Colonic mucosa (tissue), 4 donors: ENCODE results near the gene SARDH. TPM values are rescaled to one million over a fixed set of nuclear protein-coding genes. Genes with fewer than 3 reads are reported as not detected.

Experiments used
- DNase-seq: peaks from one replicate; pipeline ENCODE4 v3.0.0-alpha.2; 2020
- H3K27ac ChIP-seq: fragments of 200-600 bp; one replicate; pipeline ENCODE4 v1.8.0; 2021
- H3K27me3 ChIP-seq: fragments of 200-600 bp; one replicate; pipeline ENCODE4 v1.8.0; 2021
- H3K36me3 ChIP-seq: fragments of 200-600 bp; one replicate; pipeline ENCODE4 v1.8.0; 2021
- H3K4me1 ChIP-seq: fragments of 200-600 bp; one replicate; pipeline ENCODE4 v1.8.0; 2021; ENCODE audit warnings: mild to moderate bottlenecking
- H3K4me3 ChIP-seq: fragments of 200-600 bp; one replicate; pipeline ENCODE4 v1.8.0; 2021
- H3K9ac ChIP-seq, 2 donors: one replicate each; pipeline ENCODE4 v1.7.0; 2013; ENCODE audit warnings: control low read depth in 2 of 2, low read depth in 2 of 2, low read length in 2 of 2
- H3K9me3 ChIP-seq: fragments of 200-600 bp; one replicate; pipeline ENCODE4 v1.8.0; 2021
- CTCF ChIP-seq: fragments of 200-600 bp; IDR thresholded peaks from one replicate; pipeline ENCODE4 v1.8.0; 2022; ENCODE audit warnings: antibody characterized with exemption, mild to moderate bottlenecking
- intact Hi-C: fragments of 100-400 bp; cut with DNase I; formaldehyde crosslinking; loops from one replicate; pipeline ENCODE4 v1.14.1; 2022
- total RNA-seq, 2 donors: library from RNA; stranded (reverse); fragmentation: NEBNext Ultra II Directional in 1 of 2; extraction: Animal tissue kit (Norgen Biotek cat#: 25700) in 1 of 2; gene quantifications; one replicate each; pipeline ENCODE4 v1.2.1, GENCODE V29; 2021
- donor health status: healthy.
- donor health status: DM: no; HTN: no; CAD: no.
- donor health status: DM: no; HTN: no; CAD: no.

The SARDH gene
- total RNA-seq, 2 donors from 2014 or later: 0.66 to 1.3 TPM

- Histone ChIP-seq H3K27me3 (no peaks in the 10 kb centered on the region), H3K9me3 (no peaks in the 10 kb centered on the region), H3K9ac (no peak overlapping the region), H3K36me3 (no peaks in the 10 kb centered on the region), H3K27ac (no peak overlapping the region), H3K4me1 (peaks cover 17% of the 10 kb centered on the region), H3K4me3 (no peak overlapping the region)
- TF ChIP-seq CTCF: no peak
- DNase-seq: no peak
- intact Hi-C loops: no loop called here
Observed at GRCh38 chr9:133785753-133786370, 47.7 kb upstream of the SARDH start.

- H3K27me3 ChIP-seq: no peaks in the 10 kb centered on the region
- no peaks in the 10 kb centered on the region for H3K9me3 ChIP-seq
- no peak for DNase-seq
- intact Hi-C loops: loop anchor here (5.0 kb wide), 2 partner anchors 212 to 312 kb away; no protein-coding TSS in a partner anchor
- no peak for TF ChIP-seq CTCF
- H3K4me3 ChIP-seq: no peak overlapping the region
- H3K9ac ChIP-seq: no peak overlapping the region
- H3K36me3 ChIP-seq: no peaks in the 10 kb centered on the region
- no peak overlapping the region for H3K27ac ChIP-seq
- peaks cover 15% of the 10 kb centered on the region for H3K4me1 ChIP-seq
Observed at GRCh38 chr9:133784731-133785561, 46.8 kb upstream of the SARDH start.

GRCh38 chr9:133783331-133783731 is 45.2 kb upstream of the SARDH start:
- Histone ChIP-seq H3K36me3 (no peaks in the 10 kb centered on the region), H3K4me1 (peaks cover 6% of the 10 kb centered on the region), H3K4me3 (no peak overlapping the region), H3K27ac (no peak overlapping the region), H3K9me3 (no peaks in the 10 kb centered on the region), H3K9ac (no peak overlapping the region), H3K27me3 (no peaks in the 10 kb centered on the region)
- DNase-seq: no peak
- intact Hi-C loops: loop anchor here (5.0 kb wide), 2 partner anchors 214 to 314 kb away; no protein-coding TSS in a partner anchor
- no peak for TF ChIP-seq CTCF

GRCh38 chr9:133782157-133783130 is 44.3 kb upstream of the SARDH start:
- no peaks in the 10 kb centered on the region for H3K27me3 ChIP-seq
- TF ChIP-seq CTCF: peak; percentile 68
- intact Hi-C loops: loop anchor here (5.0 kb wide), 2 partner anchors 215 to 315 kb away; no protein-coding TSS in a partner anchor
- DNase-seq: peak; percentile 75
- no peak overlapping the region for H3K4me3 ChIP-seq
- H3K27ac ChIP-seq: no peak overlapping the region
- no peak overlapping the region for H3K9ac ChIP-seq
- no peaks in the 10 kb centered on the region for H3K4me1 ChIP-seq
- H3K9me3 ChIP-seq: no peaks in the 10 kb centered on the region
- no peaks in the 10 kb centered on the region for H3K36me3 ChIP-seq

GRCh38 chr9:133781828-133782135 is 43.6 kb upstream of the SARDH start:
- Histone ChIP-seq H3K36me3 (no peaks in the 10 kb centered on the region), H3K4me3 (no peak overlapping the region), H3K27me3 (no peaks in the 10 kb centered on the region), H3K9ac (no peak overlapping the region), H3K4me1 (no peaks in the 10 kb centered on the region), H3K27ac (no peak overlapping the region), H3K9me3 (no peaks in the 10 kb centered on the region)
- intact Hi-C loops: loop anchor here (5.0 kb wide), 2 partner anchors 216 to 316 kb away; no protein-coding TSS in a partner anchor
- TF ChIP-seq CTCF: no peak
- no peak for DNase-seq
